NB4 (cell line): Measurements from ENCODE around the gene RARB.

Experiments
- DNase-seq: peaks from one replicate; pipeline ENCODE4 v3.0.0; 2010; ENCODE audit warnings: low read depth
- H3K4me3 ChIP-seq: one replicate; pipeline ENCODE4 v1.5.1; 2011; ENCODE audit warnings: mild to moderate bottlenecking, low read depth, low read length, moderate library complexity
- CTCF ChIP-seq: IDR thresholded peaks from one replicate; pipeline ENCODE4 v1.5.1; 2012; ENCODE audit warnings: low read depth, low read length
- MAX ChIP-seq: IDR thresholded peaks from 2 replicates; pipeline ENCODE4 v1.6.1; 2011; ENCODE audit warnings: low read depth, low read length
- MYC ChIP-seq: IDR thresholded peaks from 2 replicates; pipeline ENCODE4 v1.6.1; 2011; ENCODE audit warnings: low read depth, low read length
- POLR2A ChIP-seq: IDR thresholded peaks from 2 replicates; pipeline ENCODE4 v1.6.1; 2011; ENCODE audit warnings: mild to moderate bottlenecking; ENCODE audit not compliant: insufficient read length; ENCODE audit errors: extremely low read depth

RARB gene

GRCh38 chr3:25587094-25587493 is 159.0 kb downstream of the RARB start:
- no peak overlapping the region for H3K4me3 ChIP-seq
- DNase-seq, result no peak
- TF ChIP-seq MAX, result no peak
- no peak for TF ChIP-seq POLR2A
- TF ChIP-seq CTCF, result no peak
- TF ChIP-seq MYC, result no peak

- no peak for DNase-seq
- no peak overlapping the region for H3K4me3 ChIP-seq
- TF ChIP-seq MAX, result no peak
- no peak for TF ChIP-seq CTCF
- no peak for TF ChIP-seq MYC
- TF ChIP-seq POLR2A, result no peak
Measured at GRCh38 chr3:25587526-25587925, 159.5 kb downstream of the RARB start.

- H3K4me3 ChIP-seq, result no peak overlapping the region
- TF ChIP-seq POLR2A (no peak), CTCF (no peak), MYC (no peak), MAX (no peak)
- DNase-seq, result no peak
Measured at GRCh38 chr3:25587975-25588374, 159.9 kb downstream of the RARB start.

GRCh38 chr3:25588441-25589103 is 160.5 kb downstream of the RARB start:
- no peak for DNase-seq
- H3K4me3 ChIP-seq, result no peak overlapping the region
- TF ChIP-seq POLR2A, result no peak
- TF ChIP-seq MAX, result no peak
- no peak for TF ChIP-seq MYC
- TF ChIP-seq CTCF, result no peak

- no peak overlapping the region for H3K4me3 ChIP-seq
- TF ChIP-seq MYC (no peak), CTCF (no peak), POLR2A (no peak), MAX (no peak)
- DNase-seq, result no peak
Measured at GRCh38 chr3:25589104-25589782, 161.2 kb downstream of the RARB start.
